CD4-positive, alpha-beta T cell treated with Interleukin-17A for 4 hours (primary cell): ENCODE data around the gene HOXA7.

ENCODE experiments used
- DNase-seq: peaks from one replicate; pipeline ENCODE4 v3.0.0-alpha.2; 2020; ENCODE audit warnings: mixed read lengths

HOXA7 gene

GRCh38 chr7:27131390-27131819, 25.1 kb downstream of the HOXA7 start:
- no peak for DNase-seq

GRCh38 chr7:27130540-27131389, 25.7 kb downstream of the HOXA7 start, which contains the start of gene HOXA4:
Gene HOXA4 (minus strand): TSS chr7:27130757. CDS start chr7:27130733, 24 bp downstream.
- peak; percentile 86 for DNase-seq

GRCh38 chr7:27129729-27130539, 26.5 kb downstream of the HOXA7 start:
- peak; percentile 30 for DNase-seq

- DNase-seq = no peak
Observed at GRCh38 chr7:27128776-27129728, 27.4 kb downstream of the HOXA7 start.

GRCh38 chr7:27128034-27128433, 28.4 kb downstream of the HOXA7 start:
- no peak for DNase-seq

GRCh38 chr7:27126596-27127327, 29.7 kb downstream of the HOXA7 start:
- DNase-seq = no peak

- DNase-seq = no peak
Observed at GRCh38 chr7:27125986-27126394, 30.5 kb downstream of the HOXA7 start.

- no peak for DNase-seq
Observed at GRCh38 chr7:27124902-27125689, 31.4 kb downstream of the HOXA7 start.

GRCh38 chr7:27124096-27124901, 32.2 kb downstream of the HOXA7 start:
- DNase-seq = no peak

GRCh38 chr7:27123477-27124053, 32.9 kb downstream of the HOXA7 start:
- DNase-seq = no peak

GRCh38 chr7:27123007-27123476, 33.4 kb downstream of the HOXA7 start:
- DNase-seq = no peak

GRCh38 chr7:27122077-27122910, 34.2 kb downstream of the HOXA7 start:
- DNase-seq = no peak

- no peak for DNase-seq
Observed at GRCh38 chr7:27121684-27122076, 34.8 kb downstream of the HOXA7 start.

- DNase-seq = no peak
Observed at GRCh38 chr7:27119412-27119911, 37.0 kb downstream of the HOXA7 start.

GRCh38 chr7:27118580-27118979, 37.9 kb downstream of the HOXA7 start:
- no peak for DNase-seq

- DNase-seq = no peak
Observed at GRCh38 chr7:27117887-27118491, 38.5 kb downstream of the HOXA7 start.

- no peak for DNase-seq
Observed at GRCh38 chr7:27116962-27117886, 39.3 kb downstream of the HOXA7 start.
